ENCODE results near the gene TMOD3. TPM values are rescaled to one million over a fixed set of nuclear protein-coding genes. Genes with fewer than 3 reads are reported as not detected.

Gene TMOD3
- total and polyA plus RNA-seq, 2 of the 8 experiments (the other 6 are each of a cell fraction or from before 2014, with no cell fraction given) = 3.9 to 29.0 TPM

- no peak overlapping the region for H2BK20ac ChIP-seq (ENCODE audit: low read length)
- no peak overlapping the region; a peak in 1 of 7 replicates for H3K9ac ChIP-seq (replicated peaks in 1 of 4; ENCODE audit: extremely low read depth in 1 of 4, low read depth in 3 of 4, low read length in 3 of 4)
- H3K79me1 ChIP-seq (ENCODE audit: low read depth, low read length) = no peaks in the 10 kb centered on the region
- no peak overlapping the region for H3K4me3 ChIP-seq (ENCODE audit: extremely low read depth in 1 of 4, insufficient read depth in 2 of 4, low read depth in 3 of 4, low read length in 4 of 4)
- H2BK12ac ChIP-seq (ENCODE audit: low read depth, low read length) = no peak overlapping the region
- no peak overlapping the region for H2AFZ ChIP-seq (ENCODE audit: low read length)
- H2BK120ac ChIP-seq (replicated peaks; ENCODE audit: low read depth, low read length) = no peak overlapping the region
- FAIRE-seq = no peak
- no peaks in the 10 kb centered on the region for H3K4me1 ChIP-seq (replicated peaks in 1 of 4; ENCODE audit: control insufficient read depth in 3 of 4, insufficient read depth in 4 of 4, low read length in 3 of 4)
- CTCF ChIA-PET (ENCODE audit: partially characterized antibody) = interaction anchor here (0.7 to 3.9 kb wide), 22 partner anchors 8 to 174 kb away, joined by 3 to 26 read pairs (median 4); no protein-coding TSS in a partner anchor
- H3K27ac ChIP-seq (ENCODE audit: low read depth, low read length) = no peak overlapping the region
- DNase-seq (ENCODE audit: low read depth in 1 of 2, low spot score in 2 of 2) = no peak
- H3K18ac ChIP-seq (ENCODE audit: extremely low read depth, low read length) = no peak overlapping the region
- H3K23ac ChIP-seq (ENCODE audit: insufficient read length) = no peak overlapping the region
- H3K4ac ChIP-seq (replicated peaks; ENCODE audit: insufficient read length, low read depth, low read length) = no peak overlapping the region
- no peaks in the 10 kb centered on the region for H3K9me3 ChIP-seq (ENCODE audit: insufficient read depth in 2 of 2, low read depth in 1 of 2, low read length in 1 of 2)
- H3K27me3 ChIP-seq (replicated peaks in 1 of 4; ENCODE audit: control insufficient read depth in 3 of 4, extremely low read depth in 1 of 4, insufficient read depth in 3 of 4, low read length in 3 of 4) = peaks cover 0 to 1% (median 0%) of the 10 kb centered on the region in 4 experiments; a peak in 1 of 7 replicates
- H3K36me3 ChIP-seq (ENCODE audit: control insufficient read depth in 2 of 4, insufficient read depth in 4 of 4, low read length in 3 of 4) = peaks cover 0 to 13% (median 5%) of the 10 kb centered on the region in 4 experiments; a peak in 4 of 8 replicates
- H2BK15ac ChIP-seq (ENCODE audit: low read length) = no peak overlapping the region
- WGBS, 2 experiments (ENCODE audit: extremely low coverage in 1 of 2, insufficient coverage in 1 of 2, insufficient read length in 1 of 2, insufficient replicate concordance in 2 of 2, low coverage in 1 of 2, low lambda C conversion rate in 2 of 2, missing lambda C conversion rate in 1 of 2) = 94% methylated on average over 3 of the region's 3 CpGs; no CpG with 5 or more reads in 1 of the 2 experiments
- POLR2A ChIA-PET (ENCODE audit: partially characterized antibody) = no interaction called here
- no peak overlapping the region for H3K14ac ChIP-seq (ENCODE audit: insufficient read length)
- no peaks in the 10 kb centered on the region for H3K79me2 ChIP-seq (ENCODE audit: control insufficient read depth in 1 of 2, insufficient read depth in 2 of 2, low read length in 2 of 2)
- no peaks in the 10 kb centered on the region for H3K23me2 ChIP-seq (ENCODE audit: low read depth, low read length)
- no peak overlapping the region for H2AK5ac ChIP-seq (ENCODE audit: low read depth, low read length)
- H4K5ac ChIP-seq (ENCODE audit: insufficient read length, low read depth, low read length) = no peak overlapping the region
- no peaks in the 10 kb centered on the region for H4K20me1 ChIP-seq (replicated peaks in 1 of 2; ENCODE audit: control insufficient read depth in 1 of 2, insufficient read depth in 2 of 2, low read length in 2 of 2)
- H3K4me2 ChIP-seq (ENCODE audit: insufficient read depth in 1 of 2, low read depth in 2 of 2, low read length in 2 of 2) = no peak overlapping the region
- H4K91ac ChIP-seq (replicated peaks; ENCODE audit: insufficient read length, low read length) = no peak overlapping the region
- H4K8ac ChIP-seq (ENCODE audit: extremely low read depth, insufficient read depth, low read length) = no peak overlapping the region
- no peak overlapping the region for H3K56ac ChIP-seq (replicated peaks; ENCODE audit: insufficient read length, low read depth, low read length)
- H2BK5ac ChIP-seq (ENCODE audit: low read depth, low read length) = no peak overlapping the region
- TF ChIP-seq SUZ12 (IDR thresholded peaks at IDR 0.05; ENCODE audit: low read length) (no peak), POLR2A (IDR thresholded peaks at IDR 0.05; ENCODE audit: control extremely low read depth in 1 of 2, low read depth in 2 of 2, low read length in 2 of 2) (no peak), SP1 (IDR thresholded peaks at IDR 0.05; ENCODE audit: low read depth, low read length) (no peak), BRCA1 (IDR thresholded peaks at IDR 0.05; ENCODE audit: low read depth, low read length) (no peak), POU5F1 (IDR thresholded peaks at IDR 0.05; ENCODE audit: low read depth, low read length) (no peak), KDM1A (IDR thresholded peaks at IDR 0.05; ENCODE audit: borderline replicate concordance, low read length) (no peak), RXRA (IDR thresholded peaks at IDR 0.05; ENCODE audit: insufficient read depth, low read depth, low read length) (no peak), EP300 (IDR thresholded peaks at IDR 0.05; ENCODE audit: borderline replicate concordance in 1 of 2, low read depth in 2 of 2, low read length in 2 of 2) (no peak), KDM5A (IDR thresholded peaks at IDR 0.05; ENCODE audit: low read length) (no peak), ATF2 (IDR thresholded peaks at IDR 0.05; ENCODE audit: low read length) (no peak), ZNF274 (IDR thresholded peaks at IDR 0.05; ENCODE audit: borderline replicate concordance, extremely low read depth, low read length) (no peak), MAX (IDR thresholded peaks at IDR 0.05) (no peak), CTBP2 (IDR thresholded peaks at IDR 0.05; ENCODE audit: borderline replicate concordance, insufficient read depth, insufficient read length, low read length) (no peak)
Observed at GRCh38 chr15:51904421-51904820, 75.0 kb downstream of the TMOD3 start.
